Measurements from ENCODE around the gene FSCN2. TPM values are rescaled to one million over a fixed set of nuclear protein-coding genes. Genes with fewer than 3 reads are reported as not detected.
A peak's percentile ranks its signal among the peaks of the same experiment; 100 is the strongest.

The FSCN2 gene
- total RNA-seq, 1 experiment from 2014 or later: 4.3 TPM

- no peak for TF ChIP-seq CTCF (conservative IDR thresholded peaks at IDR 0.05)
- TF ChIP-seq EZH2 (IDR thresholded peaks at IDR 0.05; ENCODE audit: low read depth): no peak
- Histone ChIP-seq H3K4me2 (no peak overlapping the region), H3K4me1 (replicated peaks; ENCODE audit: insufficient read depth) (peaks cover 47% of the 10 kb centered on the region), H3F3A (ENCODE audit: insufficient read depth, low read depth) (peaks cover 62% of the 10 kb centered on the region), H3K9me2 (ENCODE audit: insufficient read depth) (no peaks in the 10 kb centered on the region), H3K27ac (no peak overlapping the region), H3K4me3 (no peak overlapping the region), H4K20me1 (ENCODE audit: insufficient read depth) (peaks cover 24% of the 10 kb centered on the region), H3K9me3 (ENCODE audit: insufficient read depth, low read depth) (no peaks in the 10 kb centered on the region), H3K36me3 (ENCODE audit: low read depth) (peaks cover 4% of the 10 kb centered on the region), H3K79me2 (ENCODE audit: low read depth) (peaks cover 6% of the 10 kb centered on the region; the same call in 1 of the 2 replicates), H3K27me3 (ENCODE audit: insufficient read depth, low read depth) (no peaks in the 10 kb centered on the region), H2AFZ (no peak overlapping the region)
- no TSS peak for BruUV-seq (replicated peaks)
- no peak for DNase-seq
- POLR2A ChIA-PET (ENCODE audit: unreplicated experiment): no interaction called here
- CTCF ChIA-PET: no interaction called here
- intact Hi-C loops (cut with micrococcal nuclease; ENCODE audit: unreplicated experiment): loop anchor here (10.0 kb wide), 1 partner anchor 170 kb away; the partner anchor contains the start of gene BAHCC1
These were observed 37.1 kb downstream of the FSCN2 start for GRCh38 chr17:81565231-81565630.

- ChIA-PET POLR2A (ENCODE audit: unreplicated experiment) (interaction anchor here (0.5 to 1.4 kb wide), 12 partner anchors 9 to 523 kb away, joined by 3 to 24 read pairs (median 4); partner anchors contain the start of gene FAAP100), CTCF (interaction anchor here (0.5 to 1.2 kb wide), 5 partner anchors 11 to 82 kb away, joined by 3 to 4 read pairs (median 3); no protein-coding TSS in a partner anchor)
- no peaks in the 10 kb centered on the region for H3K9me2 ChIP-seq (ENCODE audit: insufficient read depth)
- peaks cover 62% of the 10 kb centered on the region for H3F3A ChIP-seq (ENCODE audit: insufficient read depth, low read depth)
- H3K27ac ChIP-seq: peak overlapping the region; percentile 63
- peaks cover 4% of the 10 kb centered on the region for H3K36me3 ChIP-seq (ENCODE audit: low read depth)
- TF ChIP-seq EZH2 (IDR thresholded peaks at IDR 0.05; ENCODE audit: low read depth) (no peak), CTCF (conservative IDR thresholded peaks at IDR 0.05) (no peak)
- peaks cover 6% of the 10 kb centered on the region; the same call in 1 of the 2 replicates for H3K79me2 ChIP-seq (ENCODE audit: low read depth)
- no TSS peak for BruUV-seq (replicated peaks)
- H4K20me1 ChIP-seq (ENCODE audit: insufficient read depth): peaks cover 24% of the 10 kb centered on the region
- H3K4me1 ChIP-seq (replicated peaks; ENCODE audit: insufficient read depth): peaks cover 47% of the 10 kb centered on the region
- H3K27me3 ChIP-seq (ENCODE audit: insufficient read depth, low read depth): no peaks in the 10 kb centered on the region
- peak; percentile 74 to 81 for DNase-seq
- peak overlapping the region; percentile 88 for H3K4me2 ChIP-seq
- H2AFZ ChIP-seq: no peak overlapping the region
- H3K9me3 ChIP-seq (ENCODE audit: insufficient read depth, low read depth): no peaks in the 10 kb centered on the region
- peak overlapping the region; percentile 34; the same call in 1 of the 2 replicates for H3K4me3 ChIP-seq
- intact Hi-C loops (cut with micrococcal nuclease; ENCODE audit: unreplicated experiment): loop anchor here (1.0 to 10.0 kb wide), 3 partner anchors 10 to 172 kb away; partner anchors contain the start of gene BAHCC1
These were observed 38.4 kb downstream of the FSCN2 start for GRCh38 chr17:81566461-81567126.

- Histone ChIP-seq H3K4me1 (replicated peaks; ENCODE audit: insufficient read depth) (peaks cover 47% of the 10 kb centered on the region), H3K4me2 (peak overlapping the region; percentile 88)
These were observed 39.0 kb downstream of the FSCN2 start for GRCh38 chr17:81567191-81567590.

More at GRCh38 chr17:81567191-81567590, 39.0 kb downstream of the FSCN2 start:
- Histone ChIP-seq H3K4me3 (peak overlapping the region; percentile 34; the same call in 1 of the 2 replicates), H3K27me3 (ENCODE audit: insufficient read depth, low read depth) (no peaks in the 10 kb centered on the region), H3K36me3 (ENCODE audit: low read depth) (peaks cover 4% of the 10 kb centered on the region), H3F3A (ENCODE audit: insufficient read depth, low read depth) (peaks cover 57% of the 10 kb centered on the region), H3K27ac (peak overlapping the region; percentile 63), H3K9me3 (ENCODE audit: insufficient read depth, low read depth) (no peaks in the 10 kb centered on the region), H2AFZ (no peak overlapping the region), H4K20me1 (ENCODE audit: insufficient read depth) (peaks cover 22% of the 10 kb centered on the region), H3K79me2 (ENCODE audit: low read depth) (peaks cover 6% of the 10 kb centered on the region; the same call in 1 of the 2 replicates), H3K9me2 (ENCODE audit: insufficient read depth) (no peaks in the 10 kb centered on the region)
- DNase-seq: no peak
- ChIA-PET POLR2A (ENCODE audit: unreplicated experiment) (interaction anchor here (0.7 to 1.4 kb wide), 4 partner anchors 15 to 424 kb away, joined by 4 to 24 read pairs (median 6); partner anchors contain the start of gene FAAP100), CTCF (interaction anchor here (0.5 to 1.2 kb wide), 2 partner anchors 15 to 59 kb away, joined by 3 to 4 read pairs; no protein-coding TSS in a partner anchor)
- no TSS peak for BruUV-seq (replicated peaks)
- TF ChIP-seq EZH2 (IDR thresholded peaks at IDR 0.05; ENCODE audit: low read depth) (no peak), CTCF (conservative IDR thresholded peaks at IDR 0.05) (no peak)
- intact Hi-C loops (cut with micrococcal nuclease; ENCODE audit: unreplicated experiment): loop anchor here (1.0 to 10.0 kb wide), 2 partner anchors 9 to 172 kb away; partner anchors contain the start of gene BAHCC1
